Ovary (tissue), 3 donors: ENCODE measurements around the gene IFNA16.
"Not testable (repeated sequence)": the region's sequence is repeated elsewhere in the genome, so short reads cannot be mapped to it uniquely, and the experiment has no call there.

Source experiments
- CTCF ChIP-seq, 3 donors: fragments of 450-650 bp in 2 of 3; fragments of 200-600 bp in 1 of 3; IDR thresholded peaks; one replicate each; pipeline versions ENCODE4 v1.5.1 to v1.8.0; 2016 to 2022; ENCODE audit warnings: antibody characterized with exemption in 3 of 3, mild to moderate bottlenecking in 1 of 3
- EP300 ChIP-seq: sonication (generic); formaldehyde crosslinking; IDR thresholded peaks from one replicate; pipeline ENCODE4 v1.6.1; 2017; ENCODE audit warnings: antibody characterized with exemption
- POLR2A ChIP-seq: fragments of 450-650 bp; IDR thresholded peaks from one replicate; pipeline ENCODE4 v1.6.1; 2017; ENCODE audit warnings: antibody characterized with exemption, mild to moderate bottlenecking, moderate library complexity
- donor health status: DM: no; HTN: no; CAD: no.

- not testable (repeated sequence) for TF ChIP-seq CTCF (IDR thresholded peaks at IDR 0.05); EP300; POLR2A
Observed at GRCh38 chr9:21212160-21212559, 5.0 kb downstream of the IFNA16 start.
